GM10266 (cell line): ENCODE results near the gene LTF.
A peak's percentile ranks its signal among the peaks of the same experiment; 100 is the strongest.

Source experiments
- DNase-seq: peaks from one replicate; pipeline ENCODE4 v3.0.0; 2012; ENCODE audit errors: extremely low spot score
- TF ChIP-seq, protein P1 (sequence below): IDR thresholded peaks from 2 replicates; pipeline ENCODE4 v1.5.1; 2012; ENCODE audit warnings: mild to moderate bottlenecking, low read depth; ENCODE audit not compliant: control insufficient read depth, insufficient read depth; ENCODE audit errors: missing control alignments

The LTF gene

DNA sequence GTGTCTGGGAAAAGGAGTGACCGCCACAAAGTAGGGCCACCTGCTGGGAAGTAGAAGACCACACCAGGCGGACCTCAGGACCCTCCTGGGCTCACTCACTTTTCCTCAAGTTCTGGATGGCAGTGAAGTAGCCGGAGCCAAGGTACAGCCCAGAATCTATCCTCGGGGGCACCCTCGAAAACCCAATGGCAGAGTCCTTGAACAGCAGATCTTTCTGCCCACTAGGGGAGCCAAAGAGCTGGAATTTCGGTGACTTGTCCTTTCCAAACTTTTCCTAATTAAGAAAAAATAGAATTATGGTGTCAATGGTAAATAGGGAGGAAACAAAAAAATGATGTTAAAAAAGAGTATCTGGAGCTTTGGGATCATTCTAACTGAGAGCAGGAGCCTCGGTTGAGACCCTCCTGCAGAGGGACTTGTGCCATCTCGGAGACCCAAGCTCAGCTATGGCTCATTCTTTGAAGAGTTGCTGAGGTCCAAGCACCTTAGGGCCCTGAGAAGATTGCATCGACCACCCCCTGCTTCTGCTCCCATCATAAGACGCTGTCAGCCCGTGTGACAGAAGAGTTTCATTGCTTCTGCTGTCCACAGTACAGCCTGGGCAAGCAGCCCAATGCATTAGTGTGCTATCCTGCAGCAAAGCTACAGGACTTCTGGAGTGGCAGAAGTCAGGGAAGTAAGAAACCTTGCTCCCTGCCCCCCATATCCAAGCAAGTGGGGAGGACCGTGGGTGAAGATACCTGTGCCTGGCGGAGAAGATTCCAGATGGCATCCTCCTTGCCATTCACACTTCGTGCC, 14.8 kb downstream of the LTF start:
- TF ChIP-seq, protein P1, sequence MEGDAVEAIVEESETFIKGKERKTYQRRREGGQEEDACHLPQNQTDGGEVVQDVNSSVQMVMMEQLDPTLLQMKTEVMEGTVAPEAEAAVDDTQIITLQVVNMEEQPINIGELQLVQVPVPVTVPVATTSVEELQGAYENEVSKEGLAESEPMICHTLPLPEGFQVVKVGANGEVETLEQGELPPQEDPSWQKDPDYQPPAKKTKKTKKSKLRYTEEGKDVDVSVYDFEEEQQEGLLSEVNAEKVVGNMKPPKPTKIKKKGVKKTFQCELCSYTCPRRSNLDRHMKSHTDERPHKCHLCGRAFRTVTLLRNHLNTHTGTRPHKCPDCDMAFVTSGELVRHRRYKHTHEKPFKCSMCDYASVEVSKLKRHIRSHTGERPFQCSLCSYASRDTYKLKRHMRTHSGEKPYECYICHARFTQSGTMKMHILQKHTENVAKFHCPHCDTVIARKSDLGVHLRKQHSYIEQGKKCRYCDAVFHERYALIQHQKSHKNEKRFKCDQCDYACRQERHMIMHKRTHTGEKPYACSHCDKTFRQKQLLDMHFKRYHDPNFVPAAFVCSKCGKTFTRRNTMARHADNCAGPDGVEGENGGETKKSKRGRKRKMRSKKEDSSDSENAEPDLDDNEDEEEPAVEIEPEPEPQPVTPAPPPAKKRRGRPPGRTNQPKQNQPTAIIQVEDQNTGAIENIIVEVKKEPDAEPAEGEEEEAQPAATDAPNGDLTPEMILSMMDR: peak; percentile 42
- DNase-seq: no peak

DNA sequence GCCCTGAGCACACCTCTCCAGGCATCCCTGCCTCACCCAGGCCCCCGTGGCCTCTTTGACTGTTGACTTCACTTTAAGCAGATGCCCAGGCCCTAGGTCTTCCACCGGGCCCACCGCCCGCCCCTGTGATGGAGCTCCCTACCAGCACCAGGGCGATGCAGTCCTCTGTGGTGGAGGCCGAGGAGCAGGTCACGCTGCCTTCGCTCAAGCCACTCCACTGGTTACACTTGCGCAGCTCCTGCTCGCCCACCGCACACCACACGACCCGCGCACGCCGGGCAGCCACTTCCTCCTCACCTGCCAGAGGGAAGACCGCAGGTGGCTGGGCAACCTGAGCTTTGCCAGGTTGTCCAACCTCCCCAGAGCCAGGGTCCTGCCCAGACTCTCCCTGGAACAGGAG, 16.0 kb downstream of the LTF start:
- DNase-seq: no peak
- TF ChIP-seq, protein P1: no peak

DNA sequence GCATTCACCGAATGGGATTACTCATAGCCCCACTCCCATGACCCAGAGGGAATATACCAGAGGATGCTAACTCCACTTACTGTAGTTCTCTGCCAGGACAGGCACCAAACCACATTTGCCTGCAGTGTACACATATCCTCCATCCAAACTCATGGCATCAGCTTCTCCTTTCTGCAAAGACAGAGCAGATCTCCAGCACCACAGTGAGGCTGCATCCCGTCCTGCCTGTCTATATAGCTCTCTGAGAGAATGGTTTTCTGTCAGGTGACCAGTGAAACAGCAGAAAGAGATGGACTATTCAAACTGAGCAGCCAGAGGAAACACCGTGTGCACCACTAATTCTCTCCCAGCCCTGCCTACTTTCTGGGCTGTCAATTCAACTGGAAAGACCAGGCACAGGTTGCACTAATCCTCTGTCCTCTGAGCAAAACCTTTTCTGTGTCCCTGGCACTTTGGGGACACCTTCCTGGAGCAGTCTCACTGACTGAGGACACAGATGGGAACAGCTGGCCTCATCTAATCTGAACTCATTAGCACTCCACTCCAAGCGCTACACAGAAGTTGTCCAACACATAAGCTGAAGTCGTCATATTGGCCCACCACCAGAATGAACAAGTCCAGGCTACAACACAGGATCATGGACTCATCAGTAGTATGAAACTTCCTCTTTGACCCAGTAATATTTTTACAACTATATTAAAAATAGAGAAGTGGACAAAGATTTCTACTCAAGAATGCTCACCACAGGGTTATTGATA, 17.3 kb downstream of the LTF start:
- no peak for DNase-seq
- TF ChIP-seq, protein P1: no peak

DNA sequence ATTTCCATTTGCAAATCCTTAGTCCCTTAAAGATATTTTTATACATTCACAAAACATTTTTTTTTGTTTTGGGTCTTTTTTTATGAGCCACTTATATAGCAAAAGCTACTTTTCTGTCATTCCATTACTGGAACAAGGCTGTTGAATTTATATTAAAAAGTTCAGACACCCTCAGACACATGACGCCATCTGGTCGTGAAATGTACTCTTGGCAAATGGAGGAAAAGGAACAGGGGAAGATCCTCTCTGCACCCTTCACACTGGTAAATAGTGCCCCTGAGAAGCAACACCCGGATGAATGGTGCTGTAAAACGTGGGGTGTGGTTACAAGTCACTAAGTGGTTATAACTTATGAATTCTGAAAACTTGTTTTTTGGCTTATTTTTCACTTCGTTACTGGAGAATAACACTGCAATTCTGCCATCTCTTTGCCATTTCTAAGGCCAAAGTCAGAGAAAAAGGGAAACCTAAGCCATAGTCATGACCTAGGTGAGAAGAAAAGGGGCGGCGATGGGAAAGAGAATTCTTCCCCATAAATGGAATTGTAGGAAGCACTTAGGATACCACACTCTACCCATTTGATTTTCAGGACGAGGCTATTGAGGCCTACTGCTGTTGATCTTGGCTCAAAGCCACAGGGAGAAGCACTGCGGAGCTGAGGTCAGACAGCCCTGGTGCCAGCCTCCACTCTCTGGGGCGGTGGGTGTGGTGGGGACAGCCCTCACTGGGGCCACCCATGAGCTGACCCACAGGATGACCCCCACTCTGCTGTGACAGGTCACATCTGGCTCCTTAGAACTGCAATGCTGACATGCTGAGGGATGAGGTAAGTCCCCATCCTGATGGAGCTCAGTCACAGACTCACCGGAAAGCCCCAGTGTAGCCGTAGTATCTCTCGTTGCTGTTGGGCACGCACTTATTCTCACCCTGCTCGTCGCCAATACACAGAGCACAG, 21.9 kb downstream of the LTF start:
- TF ChIP-seq, protein P1: no peak

DNA sequence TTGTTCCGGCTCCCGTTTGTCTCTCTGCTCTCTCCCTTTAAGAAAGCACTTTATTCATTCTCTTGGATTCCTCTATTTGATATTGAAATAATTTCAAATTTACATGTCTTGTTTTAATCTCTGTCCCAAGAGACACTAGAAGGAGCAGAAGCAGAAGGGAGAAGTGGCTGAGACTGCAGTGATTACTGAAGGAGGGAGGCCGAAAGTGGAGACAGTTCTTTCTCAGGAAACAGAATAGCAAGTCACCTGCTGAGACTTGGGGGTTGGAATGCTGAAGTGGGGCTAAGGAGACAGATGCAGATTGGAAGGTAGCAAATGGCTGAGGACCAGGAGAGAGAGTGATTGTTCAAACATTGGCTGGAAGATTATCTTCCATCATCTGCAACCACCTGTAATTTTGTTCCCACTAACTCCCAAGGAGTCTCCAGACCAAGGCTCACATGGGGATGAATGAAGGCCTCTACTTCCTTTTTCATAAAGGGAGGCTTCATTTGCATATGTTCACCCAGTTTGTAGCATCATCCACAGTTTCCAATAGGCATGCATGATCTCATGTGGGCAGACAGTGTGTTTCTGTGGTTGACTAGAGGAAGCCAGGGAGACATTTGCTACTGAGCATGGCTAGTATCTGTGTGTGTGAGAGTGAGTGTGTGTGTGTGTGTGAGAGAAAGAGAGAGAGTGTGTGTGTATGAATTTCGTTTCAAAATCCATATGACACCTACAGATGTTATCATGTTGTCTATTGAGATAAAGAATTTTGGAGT, 24.0 kb downstream of the LTF start:
- DNase-seq: peak; percentile 41
- TF ChIP-seq, protein P1: no peak

More for the DNA sequence above, 21.9 kb downstream of the LTF start:
- no peak for DNase-seq

DNA sequence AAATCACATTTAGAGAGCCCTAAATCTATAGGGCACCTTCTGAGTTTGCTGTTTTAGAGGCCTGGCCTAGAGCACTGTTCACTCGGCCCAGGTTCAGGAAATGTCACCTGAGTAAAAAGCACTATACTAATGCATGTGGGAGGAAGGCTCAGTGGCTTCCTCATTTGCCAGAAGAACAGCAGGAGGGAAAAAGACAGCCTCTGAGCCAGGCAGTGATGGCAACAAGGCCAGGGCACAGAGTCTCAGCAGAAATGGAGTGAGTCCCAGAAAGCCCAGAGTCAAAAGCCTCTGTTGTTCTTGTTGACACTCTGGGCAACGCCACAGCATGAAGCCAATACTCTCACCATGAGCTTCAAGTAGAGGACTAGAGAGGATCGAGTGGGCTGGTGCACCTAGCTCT, 25.9 kb downstream of the LTF start:
- DNase-seq: no peak
- TF ChIP-seq, protein P1: no peak
